Tibial artery (tissue), 4 donors: ENCODE results near the gene CERS1.

Experiments
- DNase-seq, 2 donors: peaks; one replicate each; pipeline ENCODE4 v3.0.0-alpha.2; 2019
- H3K27ac ChIP-seq, 2 donors: fragments of 200-600 bp; sonication (generic) in 1 of 2; 1 replicate in 1 of 2; 2 replicates in 1 of 2; pipeline ENCODE4 v1.5.1; 2018 to 2019; ENCODE audit warnings: mild to moderate bottlenecking in 1 of 2
- H3K27me3 ChIP-seq, 2 donors: fragments of 200-600 bp; sonication (generic) in 1 of 2; one replicate each; pipeline versions ENCODE4 v1.5.1 to v1.6.0; 2016 to 2019
- H3K36me3 ChIP-seq, 3 donors: fragments of 200-600 bp; sonication (generic) in 2 of 3; one replicate each; pipeline ENCODE4 v1.5.1; 2016 to 2019; ENCODE audit warnings: mild to moderate bottlenecking in 2 of 3
- H3K4me1 ChIP-seq, 4 donors: fragments of 200-600 bp; sonication (generic) in 2 of 4; 1 replicate in 3 of 4; 2 replicates in 1 of 4; pipeline ENCODE4 v1.5.1; 2016 to 2019
- H3K4me3 ChIP-seq, 2 donors: fragments of 200-600 bp; sonication (generic) in 1 of 2; 1 replicate in 1 of 2; 2 replicates in 1 of 2; pipeline ENCODE4 v1.5.1; 2018 to 2019; ENCODE audit warnings: mild to moderate bottlenecking in 2 of 2
- H3K9me3 ChIP-seq, 3 donors: fragments of 200-600 bp; sonication (generic) in 1 of 3; one replicate each; pipeline ENCODE4 v1.5.1; 2016 to 2019
- intact Hi-C: fragments of 100-400 bp; cut with DNase I; formaldehyde crosslinking; loops from one replicate; pipeline ENCODE4 v1.15.0; 2023; ENCODE audit warnings: low total_unique reads
- TF ChIP-seq, protein P1 (sequence below), 2 experiments: fragments of 200-600 bp in 1 of 2; fragments of 450-650 bp in 1 of 2; IDR thresholded peaks; one replicate each; pipeline ENCODE4 v1.5.1; 2017 to 2019; ENCODE audit warnings: antibody characterized with exemption in 2 of 2, mild to moderate bottlenecking in 1 of 2, moderate library complexity in 1 of 2

CERS1 gene

DNA sequence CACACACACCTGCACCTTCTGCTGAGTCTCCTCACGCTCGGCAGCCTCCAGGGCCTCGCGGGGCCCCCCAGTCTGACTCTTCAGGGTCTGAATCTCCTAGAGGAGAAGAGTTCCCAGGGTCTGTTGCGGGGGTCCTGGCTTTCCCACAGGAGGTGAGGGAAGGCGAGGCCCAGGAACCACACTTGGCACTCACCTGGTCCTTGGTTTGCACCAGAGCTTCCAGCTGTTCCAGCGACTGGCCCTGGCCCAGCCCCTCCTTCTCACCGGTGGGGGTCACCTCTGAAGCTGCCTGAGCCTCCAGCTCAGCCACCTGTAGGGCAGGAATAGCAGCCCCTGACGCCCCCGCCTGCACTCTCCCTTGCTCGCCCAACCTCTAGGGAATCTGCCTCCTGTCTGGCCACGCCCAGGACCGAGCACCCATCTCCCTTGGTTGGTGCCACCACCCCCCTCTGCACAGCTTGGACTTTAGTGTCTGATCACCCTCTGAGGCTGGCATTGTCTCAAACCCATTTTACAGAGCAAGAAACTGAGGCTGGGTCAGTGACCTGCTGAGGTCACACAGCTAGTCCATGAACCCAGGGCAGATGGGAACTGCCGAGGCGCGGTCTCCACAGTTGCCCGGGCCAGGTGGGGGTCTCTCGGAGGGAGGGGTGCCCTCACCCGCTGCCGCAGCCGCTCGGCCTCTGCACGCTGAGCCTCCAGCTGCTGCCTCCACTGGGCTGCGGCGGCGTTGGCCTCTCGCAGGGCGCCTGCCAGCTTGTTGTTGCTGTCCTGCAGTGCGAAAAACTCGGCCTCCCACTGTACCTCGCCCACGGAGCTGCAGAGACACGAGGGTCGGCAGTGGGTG is 35.6 kb upstream of the CERS1 start:
- DNase-seq: no peak
- H3K4me3 ChIP-seq: no peak overlapping the region
- TF ChIP-seq, protein P1, sequence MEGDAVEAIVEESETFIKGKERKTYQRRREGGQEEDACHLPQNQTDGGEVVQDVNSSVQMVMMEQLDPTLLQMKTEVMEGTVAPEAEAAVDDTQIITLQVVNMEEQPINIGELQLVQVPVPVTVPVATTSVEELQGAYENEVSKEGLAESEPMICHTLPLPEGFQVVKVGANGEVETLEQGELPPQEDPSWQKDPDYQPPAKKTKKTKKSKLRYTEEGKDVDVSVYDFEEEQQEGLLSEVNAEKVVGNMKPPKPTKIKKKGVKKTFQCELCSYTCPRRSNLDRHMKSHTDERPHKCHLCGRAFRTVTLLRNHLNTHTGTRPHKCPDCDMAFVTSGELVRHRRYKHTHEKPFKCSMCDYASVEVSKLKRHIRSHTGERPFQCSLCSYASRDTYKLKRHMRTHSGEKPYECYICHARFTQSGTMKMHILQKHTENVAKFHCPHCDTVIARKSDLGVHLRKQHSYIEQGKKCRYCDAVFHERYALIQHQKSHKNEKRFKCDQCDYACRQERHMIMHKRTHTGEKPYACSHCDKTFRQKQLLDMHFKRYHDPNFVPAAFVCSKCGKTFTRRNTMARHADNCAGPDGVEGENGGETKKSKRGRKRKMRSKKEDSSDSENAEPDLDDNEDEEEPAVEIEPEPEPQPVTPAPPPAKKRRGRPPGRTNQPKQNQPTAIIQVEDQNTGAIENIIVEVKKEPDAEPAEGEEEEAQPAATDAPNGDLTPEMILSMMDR (IDR thresholded peaks at IDR 0.05): no peak
- no peaks in the 10 kb centered on the region for H3K27me3 ChIP-seq
- intact Hi-C loops: no loop called here
- H3K9me3 ChIP-seq: no peaks in the 10 kb centered on the region
- H3K4me1 ChIP-seq: peaks cover 0 to 10% (median 0%) of the 10 kb centered on the region in 4 donors
- peaks cover 0 to 77% (median 48%) of the 10 kb centered on the region in 3 donors for H3K36me3 ChIP-seq
- H3K27ac ChIP-seq: no peak overlapping the region

DNA sequence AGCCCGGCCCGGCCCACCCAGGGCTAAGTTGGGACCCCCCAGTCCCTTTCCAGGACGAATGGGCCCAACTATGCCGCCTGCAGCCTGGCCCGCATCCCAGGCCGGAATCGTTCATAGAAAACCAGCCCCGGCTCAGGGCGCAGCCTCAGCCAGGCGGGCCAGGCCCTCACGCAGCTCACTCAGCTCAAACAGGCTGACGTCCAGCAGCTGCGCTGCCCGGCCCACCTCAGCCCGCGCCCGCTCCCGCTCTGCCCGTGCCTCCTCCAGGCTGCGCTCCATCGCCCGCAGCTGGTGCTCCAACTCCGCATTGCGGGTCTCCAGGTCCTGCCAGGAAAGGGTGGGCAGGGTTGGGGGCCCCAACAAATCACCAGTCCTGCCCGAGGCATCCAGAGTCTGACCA is 33.4 kb upstream of the CERS1 start:
- Histone ChIP-seq H3K27me3 (no peaks in the 10 kb centered on the region), H3K36me3 (peaks cover 11 to 93% (median 69%) of the 10 kb centered on the region in 3 donors), H3K4me3 (no peak overlapping the region), H3K9me3 (no peaks in the 10 kb centered on the region), H3K4me1 (peaks cover 0 to 10% (median 0%) of the 10 kb centered on the region in 4 donors), H3K27ac (no peak overlapping the region)
- no peak for DNase-seq
- intact Hi-C loops: no loop called here
- TF ChIP-seq, protein P1 (IDR thresholded peaks at IDR 0.05): no peak

DNA sequence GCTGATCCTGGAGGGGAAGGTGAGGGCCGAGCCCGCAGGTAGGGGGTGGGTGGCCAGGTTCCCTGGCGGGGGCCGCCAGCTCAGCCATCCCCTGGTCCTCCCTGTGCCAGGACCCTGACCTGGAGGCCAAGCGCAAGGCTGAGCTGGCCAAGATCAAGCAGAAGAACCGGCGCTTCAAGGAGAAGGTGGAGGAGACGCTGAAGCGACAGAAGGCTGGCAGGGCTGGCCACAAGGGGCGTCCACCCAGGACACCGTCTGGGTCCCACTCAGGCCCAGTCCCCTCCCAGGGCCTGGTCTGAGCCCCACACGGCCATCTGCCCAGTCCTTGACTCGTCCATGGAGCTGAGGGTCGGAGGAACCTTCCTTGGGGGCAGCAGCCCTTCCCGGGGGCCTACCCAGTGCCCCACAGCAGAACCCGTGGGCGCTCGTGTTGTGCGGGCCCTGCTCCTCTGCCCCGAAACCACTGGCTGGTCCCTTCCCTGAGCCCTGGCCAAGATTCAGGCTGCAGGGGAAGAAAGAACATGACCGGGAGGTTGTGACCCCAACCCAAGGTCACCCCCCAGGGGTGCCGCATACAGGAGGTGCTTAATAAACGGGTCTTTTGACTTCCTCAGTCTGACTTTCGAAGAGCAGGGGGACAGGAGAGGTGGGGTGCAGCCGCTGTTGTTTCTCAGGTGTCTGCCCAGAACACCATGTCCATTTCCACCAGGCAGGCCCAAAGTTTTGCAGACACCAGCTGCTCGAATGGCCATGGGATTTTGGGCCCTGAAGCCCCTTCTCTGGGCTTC is 32.3 kb upstream of the CERS1 start:
- intact Hi-C loops: no loop called here
- DNase-seq: no peak
- TF ChIP-seq, protein P1 (IDR thresholded peaks at IDR 0.05): no peak

DNA sequence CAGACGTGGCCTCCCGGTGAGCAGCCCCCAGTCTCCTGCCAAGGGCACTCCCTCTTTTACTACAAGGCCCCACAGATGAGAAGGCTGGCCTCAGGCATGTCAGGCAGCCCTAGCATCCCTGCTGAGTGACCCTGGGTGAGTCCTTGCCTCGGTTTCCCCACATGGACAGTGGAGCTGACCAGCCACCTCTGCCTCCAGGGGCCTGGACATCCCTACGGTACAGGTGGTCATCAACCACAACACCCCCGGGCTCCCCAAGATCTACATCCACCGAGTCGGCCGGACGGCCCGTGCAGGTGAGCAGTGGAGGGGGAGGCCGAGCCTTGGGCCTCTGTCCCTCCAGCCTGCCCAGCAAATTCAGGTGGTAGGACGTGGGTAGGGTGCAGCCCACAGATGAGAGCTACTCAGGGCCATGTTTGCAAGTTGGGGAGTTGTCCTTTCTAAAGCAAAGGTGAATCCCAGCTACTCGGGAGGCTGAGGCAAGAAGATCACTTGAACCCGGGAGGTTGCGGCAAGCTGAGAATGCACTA is 28.8 kb upstream of the CERS1 start:
- peaks cover 0 to 19% (median 15%) of the 10 kb centered on the region in 4 donors for H3K4me1 ChIP-seq
- peaks cover 41 to 89% (median 79%) of the 10 kb centered on the region in 3 donors for H3K36me3 ChIP-seq
- H3K27me3 ChIP-seq: no peaks in the 10 kb centered on the region
- no peak for DNase-seq
- no peaks in the 10 kb centered on the region for H3K9me3 ChIP-seq
- no peak overlapping the region for H3K4me3 ChIP-seq
- intact Hi-C loops: no loop called here
- no peak overlapping the region for H3K27ac ChIP-seq
- TF ChIP-seq, protein P1 (IDR thresholded peaks at IDR 0.05): no peak

More for the DNA sequence above, 32.3 kb upstream of the CERS1 start:
- Histone ChIP-seq H3K4me1 (peaks cover 0 to 10% (median 0%) of the 10 kb centered on the region in 4 donors), H3K9me3 (no peaks in the 10 kb centered on the region), H3K27ac (no peak overlapping the region), H3K36me3 (peaks cover 22 to 93% (median 70%) of the 10 kb centered on the region in 3 donors), H3K4me3 (no peak overlapping the region), H3K27me3 (no peaks in the 10 kb centered on the region)

DNA sequence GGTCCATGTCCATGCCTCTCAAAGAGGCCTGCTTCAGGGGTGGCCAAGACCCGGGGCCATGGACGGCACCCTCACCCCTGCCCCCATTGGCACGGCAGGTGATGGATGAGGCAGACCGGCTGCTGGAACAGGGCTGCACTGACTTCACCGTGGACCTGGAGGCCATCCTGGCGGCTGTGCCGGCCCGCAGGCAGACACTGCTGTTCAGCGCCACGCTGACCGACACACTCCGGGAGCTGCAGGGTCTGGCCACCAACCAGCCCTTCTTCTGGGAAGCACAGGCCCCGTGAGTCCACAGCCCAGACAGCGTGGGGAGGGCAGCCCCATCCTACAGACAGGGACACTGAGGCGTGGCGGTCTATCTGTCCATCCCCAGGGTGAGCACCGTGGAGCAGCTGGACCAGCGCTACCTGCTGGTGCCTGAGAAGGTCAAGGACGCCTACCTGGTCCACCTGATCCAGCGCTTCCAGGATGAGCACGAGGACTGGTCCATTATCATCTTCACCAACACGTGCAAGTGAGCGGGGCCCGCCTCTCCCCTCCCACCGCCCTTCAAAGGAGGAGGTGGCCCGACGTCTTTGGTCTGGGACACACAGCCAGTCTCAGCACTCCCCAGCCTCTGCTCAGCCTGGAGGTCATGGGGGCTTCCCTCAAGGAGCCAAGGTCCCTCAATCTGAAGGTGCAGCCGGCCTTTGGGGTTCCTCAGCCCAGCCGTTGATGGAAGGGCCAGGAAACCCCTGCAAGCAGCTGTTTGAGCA is 26.4 kb upstream of the CERS1 start:
- H3K4me1 ChIP-seq: peaks cover 0 to 33% (median 26%) of the 10 kb centered on the region in 4 donors
- no peaks in the 10 kb centered on the region for H3K9me3 ChIP-seq
- H3K27me3 ChIP-seq: no peaks in the 10 kb centered on the region
- intact Hi-C loops: no loop called here
- DNase-seq: no peak
- TF ChIP-seq, protein P1 (IDR thresholded peaks at IDR 0.05): no peak
- peaks cover 41 to 65% (median 57%) of the 10 kb centered on the region in 3 donors for H3K36me3 ChIP-seq
- H3K4me3 ChIP-seq: no peak overlapping the region
- H3K27ac ChIP-seq: no peak overlapping the region
